ENCODE measurements around the gene GFAP. TPM values are rescaled to one million over a fixed set of nuclear protein-coding genes. Genes with fewer than 3 reads are reported as not detected.

The GFAP gene
- polyA plus RNA-seq, 1 of the 3 experiments (the other 2 are of a cell fraction) = 0.48 TPM

GRCh38 chr17:44942456-44942855 lies 27.2 kb upstream of the GFAP start:
- peaks cover 31% of the 10 kb centered on the region for H3F3A ChIP-seq (replicated peaks; ENCODE audit: insufficient read depth)
- H3K9me3 ChIP-seq = no peaks in the 10 kb centered on the region
- WGBS (ENCODE audit: low lambda C conversion rate) = 89% methylated on average over 4 of the region's 4 CpGs
- TF ChIP-seq EP300 (IDR thresholded peaks at IDR 0.05; ENCODE audit: borderline replicate concordance in 1 of 2, low read depth in 1 of 2, low read length in 1 of 2) = no peak
- TF ChIP-seq MAX (IDR thresholded peaks at IDR 0.05; ENCODE audit: low read depth) = no peak
- TF ChIP-seq, protein P1, sequence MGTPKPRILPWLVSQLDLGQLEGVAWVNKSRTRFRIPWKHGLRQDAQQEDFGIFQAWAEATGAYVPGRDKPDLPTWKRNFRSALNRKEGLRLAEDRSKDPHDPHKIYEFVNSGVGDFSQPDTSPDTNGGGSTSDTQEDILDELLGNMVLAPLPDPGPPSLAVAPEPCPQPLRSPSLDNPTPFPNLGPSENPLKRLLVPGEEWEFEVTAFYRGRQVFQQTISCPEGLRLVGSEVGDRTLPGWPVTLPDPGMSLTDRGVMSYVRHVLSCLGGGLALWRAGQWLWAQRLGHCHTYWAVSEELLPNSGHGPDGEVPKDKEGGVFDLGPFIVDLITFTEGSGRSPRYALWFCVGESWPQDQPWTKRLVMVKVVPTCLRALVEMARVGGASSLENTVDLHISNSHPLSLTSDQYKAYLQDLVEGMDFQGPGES (IDR thresholded peaks at IDR 0.05; ENCODE audit: low read depth, low read length) = no peak
- TF ChIP-seq ZBTB33 (IDR thresholded peaks at IDR 0.05; ENCODE audit: borderline replicate concordance, low read depth) = no peak
- no peak for TF ChIP-seq TEAD4 (IDR thresholded peaks at IDR 0.05; ENCODE audit: borderline replicate concordance, insufficient read depth)
- peaks cover 100% of the 10 kb centered on the region for H3K79me2 ChIP-seq (ENCODE audit: insufficient read depth)
- peaks cover 7 to 36% of the 10 kb centered on the region in 2 experiments for H3K36me3 ChIP-seq (replicated peaks in 1 of 2; ENCODE audit: control insufficient read depth in 1 of 2, insufficient read depth in 2 of 2, low read length in 1 of 2)
- no peak overlapping the region for H2AFZ ChIP-seq (ENCODE audit: low read depth)
- H3K4me1 ChIP-seq (ENCODE audit: control insufficient read depth in 1 of 2, insufficient read depth in 2 of 2, low read depth in 1 of 2, low read length in 1 of 2) = peaks cover 0 to 15% of the 10 kb centered on the region in 2 experiments; a peak in 1 of 4 replicates
- H4K20me1 ChIP-seq (ENCODE audit: insufficient read depth) = no peaks in the 10 kb centered on the region; the same call in 1 of the 2 replicates
- H3K4me3 ChIP-seq (ENCODE audit: low read depth in 2 of 2, low read length in 1 of 2) = no peak overlapping the region
- peak; percentile 10 for DNase-seq
- CTCF ChIA-PET = interaction anchor here (1.0 to 2.9 kb wide), 6 partner anchors 18 to 193 kb away, joined by 3 to 16 read pairs (median 5); partner anchors contain the start of gene ACBD4
- POLR2A ChIA-PET = no interaction called here
- H3K9ac ChIP-seq = no peak overlapping the region
- H3K27ac ChIP-seq (ENCODE audit: low read depth in 2 of 2, low read length in 1 of 2) = peak overlapping the region in 1 of 2 experiments; percentile 56; a peak in 2 of 4 replicates
- H3K27me3 ChIP-seq (ENCODE audit: insufficient read depth) = no peaks in the 10 kb centered on the region
- no peaks in the 10 kb centered on the region for H3K9me2 ChIP-seq
- H3K4me2 ChIP-seq = no peak overlapping the region

GRCh38 chr17:44941712-44942331 lies 26.5 kb upstream of the GFAP start:
- no peaks in the 10 kb centered on the region for H3K9me2 ChIP-seq
- WGBS (ENCODE audit: low lambda C conversion rate) = 69% methylated on average over 9 of the region's 9 CpGs
- peaks cover 11 to 42% of the 10 kb centered on the region in 2 experiments for H3K36me3 ChIP-seq (replicated peaks in 1 of 2; ENCODE audit: control insufficient read depth in 1 of 2, insufficient read depth in 2 of 2, low read length in 1 of 2)
- POLR2A ChIA-PET = no interaction called here
- H4K20me1 ChIP-seq (ENCODE audit: insufficient read depth) = no peaks in the 10 kb centered on the region; the same call in 1 of the 2 replicates
- peak overlapping the region; percentile 3 to 56; a peak in 2 of 4 replicates for H3K27ac ChIP-seq (ENCODE audit: low read depth in 2 of 2, low read length in 1 of 2)
- H3K4me2 ChIP-seq = no peak overlapping the region
- H3K27me3 ChIP-seq (ENCODE audit: insufficient read depth) = no peaks in the 10 kb centered on the region
- peaks cover 0 to 15% of the 10 kb centered on the region in 2 experiments; a peak in 1 of 4 replicates for H3K4me1 ChIP-seq (ENCODE audit: control insufficient read depth in 1 of 2, insufficient read depth in 2 of 2, low read depth in 1 of 2, low read length in 1 of 2)
- peak overlapping the region; percentile 67; the same call in 1 of the 2 replicates for H2AFZ ChIP-seq (ENCODE audit: low read depth)
- H3K79me2 ChIP-seq (ENCODE audit: insufficient read depth) = peaks cover 100% of the 10 kb centered on the region
- TF ChIP-seq TEAD4 (IDR thresholded peaks at IDR 0.05; ENCODE audit: borderline replicate concordance, insufficient read depth) = no peak
- TF ChIP-seq SMC3 (IDR thresholded peaks at IDR 0.05; ENCODE audit: low read depth, low read length) = no peak
- TF ChIP-seq GABPA (IDR thresholded peaks at IDR 0.05; ENCODE audit: low read depth) = no peak
- no peak for TF ChIP-seq RXRA (IDR thresholded peaks at IDR 0.05; ENCODE audit: borderline replicate concordance, low read depth)
- no peak for TF ChIP-seq SIN3A (IDR thresholded peaks at IDR 0.05; ENCODE audit: borderline replicate concordance, low read depth, low read length)
- TF ChIP-seq FOSL2 (IDR thresholded peaks at IDR 0.05; ENCODE audit: borderline replicate concordance, low read depth) = no peak
- CTCF ChIA-PET = interaction anchor here (1.0 to 2.9 kb wide), 6 partner anchors 11 to 81 kb away, joined by 3 to 16 read pairs (median 6); no protein-coding TSS in a partner anchor
- no peak overlapping the region for H3K9ac ChIP-seq
- H3K9me3 ChIP-seq = no peaks in the 10 kb centered on the region
- peaks cover 37% of the 10 kb centered on the region for H3F3A ChIP-seq (replicated peaks; ENCODE audit: insufficient read depth)
- H3K4me3 ChIP-seq (ENCODE audit: low read depth in 2 of 2, low read length in 1 of 2) = no peak overlapping the region
- DNase-seq = peak; percentile 32

Measured in SK-N-SH (cell line).